NCI-H2196 (cell line): Measurements from ENCODE around the gene PHETA1.
"Not testable (repeated sequence)": the region's sequence is repeated elsewhere in the genome, so short reads cannot be mapped to it uniquely, and the experiment has no call there.

Experiments used
- DNase-seq: peaks from one replicate; lab custom pipeline; 2025; ENCODE audit not compliant: unreplicated experiment; lab: John Stamatoyannopoulos, UW

The PHETA1 gene

GRCh38 chr12:111373231-111373630, 4.3 kb upstream of the PHETA1 start:
- DNase-seq: not testable (repeated sequence)

GRCh38 chr12:111369496-111370220, 763 bp upstream of the PHETA1 start:
- DNase-seq: no peak

GRCh38 chr12:111368291-111368787, 556 bp downstream of the PHETA1 start:
- no peak for DNase-seq

- DNase-seq: no peak
Observed at GRCh38 chr12:111367661-111368221, 1.2 kb downstream of the PHETA1 start.

- DNase-seq: no peak
Observed at GRCh38 chr12:111366583-111366982, 2.3 kb downstream of the PHETA1 start.

- DNase-seq: no peak
Observed at GRCh38 chr12:111366075-111366474, 2.8 kb downstream of the PHETA1 start.

- no peak for DNase-seq
Observed at GRCh38 chr12:111363578-111363977, 5.3 kb downstream of the PHETA1 start.

- DNase-seq: no peak
Observed at GRCh38 chr12:111362687-111363475, 6.0 kb downstream of the PHETA1 start.

GRCh38 chr12:111361717-111362576, 6.9 kb downstream of the PHETA1 start:
- no peak for DNase-seq

- DNase-seq: no peak
Observed at GRCh38 chr12:111361073-111361716, 7.7 kb downstream of the PHETA1 start.

- no peak for DNase-seq
Observed at GRCh38 chr12:111360325-111360930, 8.5 kb downstream of the PHETA1 start.

GRCh38 chr12:111359914-111360276, 9.0 kb downstream of the PHETA1 start:
- DNase-seq: no peak

GRCh38 chr12:111359231-111359913, 9.5 kb downstream of the PHETA1 start:
- DNase-seq: no peak

GRCh38 chr12:111355201-111355925, 13.5 kb downstream of the PHETA1 start:
- no peak for DNase-seq

GRCh38 chr12:111354511-111354910, 14.4 kb downstream of the PHETA1 start:
- no peak for DNase-seq

GRCh38 chr12:111353603-111354295, 15.1 kb downstream of the PHETA1 start:
- DNase-seq: no peak

GRCh38 chr12:111353026-111353425, 15.9 kb downstream of the PHETA1 start:
- DNase-seq: no peak

GRCh38 chr12:111352296-111352993, 16.4 kb downstream of the PHETA1 start:
- DNase-seq: no peak
